Parathyroid adenoma (tissue), 2 donors: Measurements from ENCODE around the gene ALDH5A1.

Experiments
- H2AFZ ChIP-seq: fragments of 300-600 bp; sonication (generic); one replicate; pipeline ENCODE4 v1.7.0; 2017; ENCODE audit warnings: antibody characterized with exemption, mild to moderate bottlenecking
- H3K27ac ChIP-seq: fragments of 300-600 bp; sonication (generic); one replicate; pipeline ENCODE4 v1.7.0; 2017
- H3K27me3 ChIP-seq: fragments of 300-600 bp; sonication (generic); one replicate; pipeline ENCODE4 v1.7.0; 2017; ENCODE audit warnings: low read length; ENCODE audit not compliant: control insufficient read depth, insufficient read depth
- H3K36me3 ChIP-seq: fragments of 300-600 bp; sonication (generic); one replicate; pipeline ENCODE4 v1.7.0; 2017; ENCODE audit warnings: low read length; ENCODE audit not compliant: control insufficient read depth, insufficient read depth
- H3K4me1 ChIP-seq: fragments of 300-600 bp; sonication (generic); one replicate; pipeline ENCODE4 v1.7.0; 2017; ENCODE audit warnings: control low read depth
- H3K4me2 ChIP-seq: fragments of 300-600 bp; sonication (generic); one replicate; pipeline ENCODE4 v1.7.0; 2017; ENCODE audit warnings: low read length
- H3K4me3 ChIP-seq: fragments of 300-600 bp; sonication (generic); one replicate; pipeline ENCODE4 v1.7.0; 2017; ENCODE audit warnings: low read depth, low read length
- H3K79me2 ChIP-seq: fragments of 300-600 bp; sonication (generic); one replicate; pipeline ENCODE4 v1.7.0; 2017; ENCODE audit warnings: control low read depth
- H3K9ac ChIP-seq: fragments of 300-600 bp; sonication (generic); one replicate; pipeline ENCODE4 v1.7.0; 2017; ENCODE audit warnings: mild to moderate bottlenecking
- H3K9me3 ChIP-seq: fragments of 300-600 bp; sonication (generic); one replicate; pipeline ENCODE4 v1.7.0; 2017; ENCODE audit warnings: low read length; ENCODE audit not compliant: control insufficient read depth
- TF ChIP-seq, protein P1 (sequence below): fragments of 300-600 bp; sonication (generic); IDR thresholded peaks from one replicate; pipeline ENCODE4 v1.7.0; 2017; ENCODE audit warnings: antibody characterized with exemption, mild to moderate bottlenecking
- donor health status: primary hyperparathyroidism.

ALDH5A1 gene

DNA sequence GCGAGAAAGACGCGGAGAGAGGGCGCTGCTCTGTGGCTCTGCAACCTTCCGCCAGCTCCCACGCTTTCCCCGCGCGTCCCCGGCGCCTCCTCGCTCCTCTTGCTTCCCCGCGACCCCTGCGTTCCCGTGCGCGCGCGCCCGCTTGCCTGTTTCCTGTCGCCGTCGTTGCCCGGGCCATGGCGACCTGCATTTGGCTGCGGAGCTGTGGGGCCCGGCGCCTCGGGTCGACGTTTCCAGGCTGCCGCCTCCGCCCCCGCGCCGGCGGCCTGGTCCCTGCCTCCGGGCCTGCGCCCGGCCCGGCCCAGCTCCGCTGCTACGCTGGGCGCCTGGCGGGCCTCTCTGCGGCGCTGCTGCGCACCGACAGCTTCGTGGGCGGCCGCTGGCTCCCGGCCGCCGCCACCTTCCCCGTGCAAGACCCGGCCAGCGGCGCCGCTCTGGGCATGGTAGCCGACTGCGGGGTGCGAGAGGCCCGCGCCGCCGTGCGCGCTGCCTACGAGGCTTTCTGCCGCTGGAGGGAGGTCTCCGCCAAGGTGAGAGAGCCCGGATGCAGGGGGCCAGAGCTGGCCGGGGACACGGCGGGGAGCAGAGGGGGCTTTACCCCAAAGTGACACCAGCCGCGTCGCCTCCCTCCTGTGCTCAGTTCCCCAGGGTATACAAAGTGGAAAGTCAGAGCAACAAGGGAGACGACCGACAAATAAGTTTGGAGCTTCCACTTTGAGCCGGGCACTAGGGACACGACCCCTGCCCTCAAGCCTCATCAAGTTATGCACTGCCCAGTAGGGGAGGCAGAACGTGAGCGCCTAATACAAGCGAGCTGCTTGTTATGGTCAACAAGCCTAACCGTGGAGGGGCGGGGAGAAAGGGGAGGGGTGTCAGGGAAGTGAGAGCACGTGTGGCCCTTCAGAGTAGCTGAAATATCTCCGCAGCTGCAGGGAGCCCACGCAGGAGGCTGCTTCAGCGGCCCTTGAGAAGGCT, at the start of gene ALDH5A1:
ALDH5A1 (plus strand) TSS at position 149 of the 975 bp plus-strand sequence; CDS start at position 177, 28 bp downstream.
- Histone ChIP-seq H3K9me3 (no peaks in the 10 kb centered on the region), H3K4me1 (no peaks in the 10 kb centered on the region), H3K4me2 (peak within 1 kb of the TSS; percentile 94), H3K27me3 (no peaks in the 10 kb centered on the region), H3K9ac (no peak within 1 kb of the TSS), H2AFZ (peak within 1 kb of the TSS; percentile 83), H3K36me3 (no peaks in the 10 kb centered on the region), H3K27ac (peak within 1 kb of the TSS; percentile 59), H3K4me3 (peak within 1 kb of the TSS; percentile 69), H3K79me2 (no peaks in the 10 kb centered on the region)
- TF ChIP-seq, protein P1, sequence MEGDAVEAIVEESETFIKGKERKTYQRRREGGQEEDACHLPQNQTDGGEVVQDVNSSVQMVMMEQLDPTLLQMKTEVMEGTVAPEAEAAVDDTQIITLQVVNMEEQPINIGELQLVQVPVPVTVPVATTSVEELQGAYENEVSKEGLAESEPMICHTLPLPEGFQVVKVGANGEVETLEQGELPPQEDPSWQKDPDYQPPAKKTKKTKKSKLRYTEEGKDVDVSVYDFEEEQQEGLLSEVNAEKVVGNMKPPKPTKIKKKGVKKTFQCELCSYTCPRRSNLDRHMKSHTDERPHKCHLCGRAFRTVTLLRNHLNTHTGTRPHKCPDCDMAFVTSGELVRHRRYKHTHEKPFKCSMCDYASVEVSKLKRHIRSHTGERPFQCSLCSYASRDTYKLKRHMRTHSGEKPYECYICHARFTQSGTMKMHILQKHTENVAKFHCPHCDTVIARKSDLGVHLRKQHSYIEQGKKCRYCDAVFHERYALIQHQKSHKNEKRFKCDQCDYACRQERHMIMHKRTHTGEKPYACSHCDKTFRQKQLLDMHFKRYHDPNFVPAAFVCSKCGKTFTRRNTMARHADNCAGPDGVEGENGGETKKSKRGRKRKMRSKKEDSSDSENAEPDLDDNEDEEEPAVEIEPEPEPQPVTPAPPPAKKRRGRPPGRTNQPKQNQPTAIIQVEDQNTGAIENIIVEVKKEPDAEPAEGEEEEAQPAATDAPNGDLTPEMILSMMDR = peak; percentile 13

DNA sequence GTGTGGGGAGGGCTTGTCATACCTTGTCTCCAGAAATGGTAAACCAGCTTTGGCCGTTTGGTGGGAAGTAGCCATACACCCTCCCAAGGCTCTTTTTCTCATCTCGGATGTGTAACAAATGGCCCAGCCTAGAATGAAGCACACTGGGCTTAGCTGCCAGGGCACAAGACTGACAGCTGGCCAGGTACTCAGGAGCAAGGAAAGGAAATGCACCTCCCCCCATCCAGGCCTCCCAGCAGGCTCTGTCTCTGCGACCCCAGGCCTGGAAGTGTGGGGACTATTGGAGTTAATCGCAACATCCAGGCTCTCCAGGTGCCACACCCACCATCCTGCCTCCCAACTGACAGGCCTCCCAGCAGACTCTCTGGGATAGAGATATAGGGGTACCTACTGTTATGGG, 49.1 kb upstream of the ALDH5A1 start:
- TF ChIP-seq, protein P1 = no peak
- no peaks in the 10 kb centered on the region for H3K9me3 ChIP-seq
- H3K4me2 ChIP-seq = no peak overlapping the region
- H3K27me3 ChIP-seq = no peaks in the 10 kb centered on the region
- H3K9ac ChIP-seq = no peak overlapping the region
- H3K4me3 ChIP-seq = no peak overlapping the region
- H3K27ac ChIP-seq = no peak overlapping the region
- H3K79me2 ChIP-seq = no peaks in the 10 kb centered on the region
- no peak overlapping the region for H2AFZ ChIP-seq
- H3K36me3 ChIP-seq = no peaks in the 10 kb centered on the region
- H3K4me1 ChIP-seq = peaks cover 4% of the 10 kb centered on the region

DNA sequence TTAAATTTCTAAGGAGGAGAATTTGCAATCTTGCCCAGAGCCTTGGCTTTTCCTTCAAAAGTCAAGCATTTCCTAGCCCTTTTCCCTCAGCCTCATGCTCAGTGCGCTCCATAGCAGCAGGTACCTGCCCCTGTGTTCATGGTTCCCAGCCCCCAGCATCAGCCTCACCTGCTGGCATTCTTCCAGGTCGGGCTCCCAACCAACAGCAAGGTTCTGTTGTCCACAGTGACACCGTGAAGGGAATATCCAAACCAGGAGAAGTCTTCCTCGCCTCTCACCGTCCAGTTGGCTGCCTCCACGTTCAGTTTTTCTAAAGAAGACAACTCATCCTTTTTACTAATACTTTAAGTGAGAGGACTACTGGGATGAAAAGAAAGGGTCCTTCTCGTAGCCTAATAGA, 48.1 kb upstream of the ALDH5A1 start:
- no peaks in the 10 kb centered on the region for H3K27me3 ChIP-seq

DNA sequence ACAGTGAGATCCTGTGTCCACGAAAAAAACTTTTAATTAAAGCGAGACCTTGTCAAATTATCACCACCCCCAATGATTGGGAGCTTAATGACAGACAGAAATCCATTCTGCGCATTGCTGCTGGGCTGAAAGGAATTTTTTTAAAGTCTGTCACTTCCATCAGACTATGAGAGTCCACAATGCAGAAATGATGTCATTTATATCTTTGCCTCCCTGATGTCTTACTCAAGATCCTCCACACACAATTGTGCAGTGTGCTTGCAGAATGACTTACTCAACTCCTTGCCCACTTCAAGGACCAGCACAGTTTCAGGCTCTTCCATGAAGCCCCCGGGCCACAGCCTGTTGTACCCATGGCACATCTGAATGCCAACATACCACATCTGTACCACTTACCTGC, 46.4 kb upstream of the ALDH5A1 start:
- Histone ChIP-seq H3K27me3 (no peaks in the 10 kb centered on the region), H2AFZ (no peak overlapping the region), H3K27ac (no peak overlapping the region), H3K4me1 (no peaks in the 10 kb centered on the region), H3K4me2 (no peak overlapping the region), H3K4me3 (no peak overlapping the region), H3K9me3 (no peaks in the 10 kb centered on the region), H3K79me2 (no peaks in the 10 kb centered on the region), H3K36me3 (no peaks in the 10 kb centered on the region), H3K9ac (no peak overlapping the region)
- TF ChIP-seq, protein P1 = no peak

More for the DNA sequence above, 48.1 kb upstream of the ALDH5A1 start:
- Histone ChIP-seq H3K27ac (no peak overlapping the region), H3K36me3 (no peaks in the 10 kb centered on the region), H3K4me2 (no peak overlapping the region), H3K79me2 (no peaks in the 10 kb centered on the region), H3K9ac (no peak overlapping the region), H2AFZ (no peak overlapping the region), H3K4me3 (no peak overlapping the region), H3K4me1 (no peaks in the 10 kb centered on the region), H3K9me3 (no peaks in the 10 kb centered on the region)
- TF ChIP-seq, protein P1 = no peak
